ENCODE results near the gene IGHMBP2. TPM values are rescaled to one million over a fixed set of nuclear protein-coding genes. Genes with fewer than 3 reads are reported as not detected.

The IGHMBP2 gene
- total and polyA plus RNA-seq, 2 of the 8 experiments (the other 6 are each of a cell fraction or from before 2014, with no cell fraction given), result 8.4 to 17.6 TPM

DNA sequence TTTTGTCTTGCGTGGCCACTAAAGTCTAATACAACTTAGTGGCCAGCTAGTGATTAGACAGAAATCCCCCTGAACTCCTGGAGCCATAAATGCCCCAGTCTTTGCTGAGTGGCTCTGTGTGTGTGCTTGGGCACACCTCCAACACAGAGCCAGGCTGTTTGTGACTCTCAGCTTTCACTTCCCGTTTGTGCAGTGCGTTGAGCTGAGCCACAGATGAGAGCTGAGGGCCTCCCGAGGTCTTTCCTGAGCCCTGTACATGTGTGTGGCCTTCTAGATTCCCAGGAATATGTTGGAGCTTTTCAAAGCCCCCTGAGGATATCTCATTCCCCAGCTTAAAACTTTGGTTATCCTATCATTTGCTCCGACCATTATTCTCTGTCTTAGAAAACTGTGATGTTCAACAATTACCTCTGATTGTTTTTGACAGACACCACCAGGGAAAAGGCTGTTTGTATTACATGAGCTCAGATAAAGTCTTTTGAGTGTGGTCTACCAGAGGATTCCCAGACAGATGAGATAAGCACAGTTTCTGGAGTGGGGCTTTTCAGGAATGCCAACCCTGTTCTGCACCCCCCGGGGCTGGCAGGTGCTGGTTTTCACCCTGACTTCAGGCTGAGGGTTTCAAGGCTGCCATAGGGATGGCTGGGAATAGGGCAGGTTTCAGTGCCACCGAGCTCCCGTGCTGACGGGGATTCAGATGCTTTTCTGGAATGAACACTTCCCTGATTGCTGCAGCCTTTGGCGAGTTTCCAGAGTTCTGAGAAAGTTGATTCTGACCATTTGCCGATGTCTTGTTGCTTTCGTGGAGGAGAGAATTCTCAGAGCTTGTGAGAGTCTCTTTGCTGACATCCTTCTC lies 23.8 kb downstream of the IGHMBP2 start (continued):
- TF ChIP-seq, protein P1, sequence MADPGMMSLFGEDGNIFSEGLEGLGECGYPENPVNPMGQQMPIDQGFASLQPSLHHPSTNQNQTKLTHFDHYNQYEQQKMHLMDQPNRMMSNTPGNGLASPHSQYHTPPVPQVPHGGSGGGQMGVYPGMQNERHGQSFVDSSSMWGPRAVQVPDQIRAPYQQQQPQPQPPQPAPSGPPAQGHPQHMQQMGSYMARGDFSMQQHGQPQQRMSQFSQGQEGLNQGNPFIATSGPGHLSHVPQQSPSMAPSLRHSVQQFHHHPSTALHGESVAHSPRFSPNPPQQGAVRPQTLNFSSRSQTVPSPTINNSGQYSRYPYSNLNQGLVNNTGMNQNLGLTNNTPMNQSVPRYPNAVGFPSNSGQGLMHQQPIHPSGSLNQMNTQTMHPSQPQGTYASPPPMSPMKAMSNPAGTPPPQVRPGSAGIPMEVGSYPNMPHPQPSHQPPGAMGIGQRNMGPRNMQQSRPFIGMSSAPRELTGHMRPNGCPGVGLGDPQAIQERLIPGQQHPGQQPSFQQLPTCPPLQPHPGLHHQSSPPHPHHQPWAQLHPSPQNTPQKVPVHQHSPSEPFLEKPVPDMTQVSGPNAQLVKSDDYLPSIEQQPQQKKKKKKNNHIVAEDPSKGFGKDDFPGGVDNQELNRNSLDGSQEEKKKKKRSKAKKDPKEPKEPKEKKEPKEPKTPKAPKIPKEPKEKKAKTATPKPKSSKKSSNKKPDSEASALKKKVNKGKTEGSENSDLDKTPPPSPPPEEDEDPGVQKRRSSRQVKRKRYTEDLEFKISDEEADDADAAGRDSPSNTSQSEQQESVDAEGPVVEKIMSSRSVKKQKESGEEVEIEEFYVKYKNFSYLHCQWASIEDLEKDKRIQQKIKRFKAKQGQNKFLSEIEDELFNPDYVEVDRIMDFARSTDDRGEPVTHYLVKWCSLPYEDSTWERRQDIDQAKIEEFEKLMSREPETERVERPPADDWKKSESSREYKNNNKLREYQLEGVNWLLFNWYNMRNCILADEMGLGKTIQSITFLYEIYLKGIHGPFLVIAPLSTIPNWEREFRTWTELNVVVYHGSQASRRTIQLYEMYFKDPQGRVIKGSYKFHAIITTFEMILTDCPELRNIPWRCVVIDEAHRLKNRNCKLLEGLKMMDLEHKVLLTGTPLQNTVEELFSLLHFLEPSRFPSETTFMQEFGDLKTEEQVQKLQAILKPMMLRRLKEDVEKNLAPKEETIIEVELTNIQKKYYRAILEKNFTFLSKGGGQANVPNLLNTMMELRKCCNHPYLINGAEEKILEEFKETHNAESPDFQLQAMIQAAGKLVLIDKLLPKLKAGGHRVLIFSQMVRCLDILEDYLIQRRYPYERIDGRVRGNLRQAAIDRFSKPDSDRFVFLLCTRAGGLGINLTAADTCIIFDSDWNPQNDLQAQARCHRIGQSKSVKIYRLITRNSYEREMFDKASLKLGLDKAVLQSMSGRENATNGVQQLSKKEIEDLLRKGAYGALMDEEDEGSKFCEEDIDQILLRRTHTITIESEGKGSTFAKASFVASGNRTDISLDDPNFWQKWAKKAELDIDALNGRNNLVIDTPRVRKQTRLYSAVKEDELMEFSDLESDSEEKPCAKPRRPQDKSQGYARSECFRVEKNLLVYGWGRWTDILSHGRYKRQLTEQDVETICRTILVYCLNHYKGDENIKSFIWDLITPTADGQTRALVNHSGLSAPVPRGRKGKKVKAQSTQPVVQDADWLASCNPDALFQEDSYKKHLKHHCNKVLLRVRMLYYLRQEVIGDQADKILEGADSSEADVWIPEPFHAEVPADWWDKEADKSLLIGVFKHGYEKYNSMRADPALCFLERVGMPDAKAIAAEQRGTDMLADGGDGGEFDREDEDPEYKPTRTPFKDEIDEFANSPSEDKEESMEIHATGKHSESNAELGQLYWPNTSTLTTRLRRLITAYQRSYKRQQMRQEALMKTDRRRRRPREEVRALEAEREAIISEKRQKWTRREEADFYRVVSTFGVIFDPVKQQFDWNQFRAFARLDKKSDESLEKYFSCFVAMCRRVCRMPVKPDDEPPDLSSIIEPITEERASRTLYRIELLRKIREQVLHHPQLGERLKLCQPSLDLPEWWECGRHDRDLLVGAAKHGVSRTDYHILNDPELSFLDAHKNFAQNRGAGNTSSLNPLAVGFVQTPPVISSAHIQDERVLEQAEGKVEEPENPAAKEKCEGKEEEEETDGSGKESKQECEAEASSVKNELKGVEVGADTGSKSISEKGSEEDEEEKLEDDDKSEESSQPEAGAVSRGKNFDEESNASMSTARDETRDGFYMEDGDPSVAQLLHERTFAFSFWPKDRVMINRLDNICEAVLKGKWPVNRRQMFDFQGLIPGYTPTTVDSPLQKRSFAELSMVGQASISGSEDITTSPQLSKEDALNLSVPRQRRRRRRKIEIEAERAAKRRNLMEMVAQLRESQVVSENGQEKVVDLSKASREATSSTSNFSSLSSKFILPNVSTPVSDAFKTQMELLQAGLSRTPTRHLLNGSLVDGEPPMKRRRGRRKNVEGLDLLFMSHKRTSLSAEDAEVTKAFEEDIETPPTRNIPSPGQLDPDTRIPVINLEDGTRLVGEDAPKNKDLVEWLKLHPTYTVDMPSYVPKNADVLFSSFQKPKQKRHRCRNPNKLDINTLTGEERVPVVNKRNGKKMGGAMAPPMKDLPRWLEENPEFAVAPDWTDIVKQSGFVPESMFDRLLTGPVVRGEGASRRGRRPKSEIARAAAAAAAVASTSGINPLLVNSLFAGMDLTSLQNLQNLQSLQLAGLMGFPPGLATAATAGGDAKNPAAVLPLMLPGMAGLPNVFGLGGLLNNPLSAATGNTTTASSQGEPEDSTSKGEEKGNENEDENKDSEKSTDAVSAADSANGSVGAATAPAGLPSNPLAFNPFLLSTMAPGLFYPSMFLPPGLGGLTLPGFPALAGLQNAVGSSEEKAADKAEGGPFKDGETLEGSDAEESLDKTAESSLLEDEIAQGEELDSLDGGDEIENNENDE (IDR thresholded peaks at IDR 0.05; ENCODE audit: insufficient replicate concordance, low read length), result no peak
- TF ChIP-seq TEAD4 (IDR thresholded peaks at IDR 0.05; ENCODE audit: low read depth, low read length) (no peak), POU5F1 (IDR thresholded peaks at IDR 0.05; ENCODE audit: low read depth, low read length) (no peak), NANOG (IDR thresholded peaks at IDR 0.05; ENCODE audit: insufficient read depth, low read depth, low read length, poor library complexity, severe bottlenecking) (no peak), RXRA (IDR thresholded peaks at IDR 0.05; ENCODE audit: insufficient read depth, low read depth, low read length) (no peak), PHF8 (conservative IDR thresholded peaks at IDR 0.05; ENCODE audit: low read depth, low read length) (no peak), TAF1 (IDR thresholded peaks at IDR 0.05; ENCODE audit: low read depth, low read length) (no peak), CEBPB (IDR thresholded peaks at IDR 0.05; ENCODE audit: low read depth, low read length) (no peak), MAFK (IDR thresholded peaks at IDR 0.05; ENCODE audit: low read depth, low read length) (no peak)
- TF ChIP-seq, protein P2, sequence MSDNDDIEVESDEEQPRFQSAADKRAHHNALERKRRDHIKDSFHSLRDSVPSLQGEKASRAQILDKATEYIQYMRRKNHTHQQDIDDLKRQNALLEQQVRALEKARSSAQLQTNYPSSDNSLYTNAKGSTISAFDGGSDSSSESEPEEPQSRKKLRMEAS (IDR thresholded peaks at IDR 0.05), result no peak

Measured in H1 (cell line).